ENCODE data around the gene GPER1. TPM values are rescaled to one million over a fixed set of nuclear protein-coding genes. Genes with fewer than 3 reads are reported as not detected.

The GPER1 gene
- total RNA-seq, 1 donor from 2014 or later = 1.5 TPM

DNA sequence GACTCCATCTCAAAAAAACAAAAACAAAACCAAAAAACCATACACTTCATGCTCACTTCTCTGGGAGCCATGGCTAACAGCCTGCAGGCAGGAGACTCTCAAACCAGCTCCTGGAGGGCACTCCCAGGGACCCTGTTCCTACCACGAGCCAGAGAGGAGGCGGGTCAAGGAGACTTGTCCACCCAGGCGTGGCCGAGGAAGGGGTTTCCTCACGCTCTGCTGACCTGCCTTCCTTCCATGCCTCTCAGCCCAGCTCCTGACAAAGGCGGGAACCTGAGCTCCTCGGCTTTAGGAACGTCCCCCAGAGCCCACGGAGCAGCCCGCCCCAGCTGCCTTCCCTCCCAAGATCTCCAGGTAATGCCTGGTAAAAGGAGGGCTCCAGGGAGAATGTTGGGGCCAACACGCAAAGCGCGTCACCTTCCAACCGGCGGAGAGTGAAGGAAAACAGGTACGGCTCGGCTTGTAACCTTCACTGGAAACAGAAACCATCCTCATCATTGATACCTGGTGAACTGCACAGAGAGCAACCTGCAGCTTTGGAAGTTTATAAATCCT, 34.0 kb upstream of the GPER1 start:
- no peak for DNase-seq (ENCODE audit: low read depth in 2 of 2)

DNA sequence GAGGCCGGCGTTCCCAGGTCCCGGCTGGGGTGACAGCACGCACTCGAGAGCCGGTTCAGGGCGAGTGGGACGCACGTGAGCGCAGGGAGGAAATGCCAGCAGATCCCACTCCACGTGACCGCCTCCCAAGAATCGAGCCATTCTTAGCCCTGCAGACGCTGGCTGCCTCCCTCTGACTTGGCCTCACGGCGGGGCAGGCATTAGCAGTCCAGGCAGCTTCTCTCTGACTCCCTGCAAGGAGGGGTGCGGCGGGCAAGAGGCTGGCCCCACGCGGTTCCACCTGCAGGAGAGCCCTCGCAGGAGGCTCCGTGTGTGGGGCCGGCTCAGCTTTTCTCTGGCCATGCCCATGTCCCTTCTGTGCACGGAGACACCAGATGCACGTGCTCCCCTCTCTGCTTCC, 33.5 kb upstream of the GPER1 start:
- no peak for DNase-seq (ENCODE audit: low read depth in 2 of 2)

DNA sequence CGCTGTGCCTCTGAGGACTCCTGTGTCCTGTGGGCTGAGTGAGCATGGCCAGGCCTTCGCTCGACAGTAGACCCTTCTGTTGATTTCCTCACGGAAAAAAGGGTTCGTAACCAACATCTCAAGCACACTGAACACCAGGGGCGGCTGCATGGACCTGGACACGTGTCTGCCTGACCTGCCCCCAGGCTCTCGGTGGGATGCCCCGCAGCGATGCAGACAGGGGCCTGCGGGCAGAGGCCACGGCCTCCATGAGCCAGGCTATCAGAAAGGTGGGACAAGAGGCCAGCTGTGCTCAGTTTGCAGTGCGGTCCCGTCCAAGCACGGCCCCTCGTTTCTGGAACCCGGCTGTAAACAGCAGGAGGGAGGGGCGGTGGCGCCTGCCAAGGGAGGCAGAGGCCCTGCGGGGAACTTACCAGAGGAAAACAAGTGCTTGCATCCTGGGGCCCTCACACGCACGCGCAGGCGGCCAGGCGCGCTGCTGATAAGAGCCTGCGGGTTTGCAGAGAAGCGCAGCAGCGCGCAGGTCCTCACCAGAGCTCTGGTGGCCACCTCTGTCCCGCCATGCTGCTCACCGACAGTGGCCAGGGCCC, 33.0 kb upstream of the GPER1 start:
- DNase-seq (ENCODE audit: low read depth in 2 of 2) = peak; percentile 67 to 89

DNA sequence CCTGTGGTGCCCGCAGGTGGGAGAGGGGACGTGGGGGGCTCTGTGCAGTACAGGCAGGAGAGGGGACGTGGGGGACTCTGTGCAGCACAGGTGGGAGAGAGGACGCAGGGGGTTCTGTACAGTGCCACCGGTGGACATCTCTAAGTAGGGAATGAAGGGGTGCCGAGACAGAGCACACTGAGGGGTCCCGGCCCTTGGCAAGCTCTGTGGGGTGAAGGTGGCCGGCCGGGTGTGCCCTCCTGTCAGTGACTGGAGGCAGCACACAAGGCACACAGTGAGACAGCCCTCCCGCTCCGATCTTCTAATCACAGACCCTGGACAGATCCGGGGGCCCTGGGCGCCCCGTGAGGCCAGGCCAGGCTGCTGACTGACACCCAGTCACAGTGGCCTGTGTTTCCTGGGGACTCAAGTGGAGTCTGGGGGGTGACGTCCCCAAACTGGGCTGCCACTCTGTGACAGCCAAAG, 32.4 kb upstream of the GPER1 start:
- no peak for DNase-seq (ENCODE audit: low read depth in 2 of 2)

DNA sequence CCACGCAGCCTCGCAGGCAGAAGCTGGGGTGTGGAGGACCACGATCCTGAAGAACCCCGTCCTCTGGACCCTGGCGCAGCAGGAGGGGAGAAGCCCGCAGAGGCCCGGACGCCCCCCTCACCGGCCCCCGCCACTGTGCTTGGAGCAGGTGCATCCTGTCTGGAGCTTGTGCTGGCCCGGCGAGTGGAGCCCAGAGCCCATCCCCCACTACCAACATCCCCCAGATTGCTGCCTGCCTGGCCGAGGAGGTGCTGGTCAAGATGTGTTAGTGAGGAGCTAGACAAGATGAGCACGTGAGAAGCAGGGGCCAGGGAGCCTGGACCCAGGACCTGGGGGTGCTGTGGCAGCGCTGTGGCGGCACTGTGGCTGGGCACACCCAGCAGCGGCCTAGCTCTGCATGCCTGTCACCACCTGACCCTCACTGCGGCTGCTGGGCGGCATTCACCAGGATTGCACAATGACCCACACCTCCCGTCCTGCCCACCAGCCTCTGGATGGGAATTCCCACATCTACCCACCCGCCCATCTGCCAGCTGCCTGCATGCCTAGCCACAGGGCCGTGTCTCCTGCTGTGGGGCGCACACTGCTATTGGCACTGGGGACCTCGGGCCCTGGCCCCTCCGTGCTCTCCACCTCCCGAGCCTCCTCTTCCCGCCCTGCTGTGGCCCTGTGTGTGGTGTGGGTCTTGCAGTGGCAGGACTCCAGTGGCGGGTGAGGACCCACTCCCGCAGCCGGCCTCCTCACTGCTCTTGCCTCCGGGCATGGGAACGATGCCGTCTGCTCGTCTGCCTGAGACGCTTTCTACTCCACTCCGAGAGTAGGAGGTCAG, 31.7 kb upstream of the GPER1 start:
- DNase-seq (ENCODE audit: low read depth in 2 of 2) = peak; percentile 79 to 82

DNA sequence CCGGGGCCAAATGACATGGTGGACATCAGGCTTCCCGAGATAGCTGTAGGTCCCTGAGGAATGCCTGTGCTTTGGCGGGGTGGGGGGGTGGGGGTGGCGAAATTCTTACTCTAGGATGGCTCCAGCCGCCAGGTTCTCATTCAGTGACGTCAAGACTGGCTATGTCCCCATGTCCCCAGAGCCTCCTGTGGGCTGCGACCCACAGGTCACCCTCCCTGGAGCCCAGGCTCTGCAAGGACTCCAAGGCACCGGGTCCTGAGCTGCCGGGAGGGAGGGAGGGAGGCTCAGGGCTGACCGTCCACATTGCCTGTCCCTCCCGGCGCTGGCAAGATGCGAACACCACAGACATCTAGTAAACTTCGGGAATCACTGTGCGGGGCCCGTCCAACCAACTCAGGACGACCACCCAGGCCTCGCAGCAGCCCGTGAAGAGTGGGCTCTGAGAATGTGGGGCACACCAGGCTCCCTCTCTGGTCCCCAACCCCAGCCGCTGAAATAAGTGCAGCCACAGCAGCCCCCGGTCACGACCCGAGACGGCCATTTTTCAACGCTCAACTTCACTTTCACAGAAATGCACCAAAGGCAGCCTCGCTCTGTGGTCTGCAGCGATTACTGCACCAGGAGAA, 31.0 kb upstream of the GPER1 start:
- no peak for DNase-seq (ENCODE audit: low read depth in 2 of 2)

DNA sequence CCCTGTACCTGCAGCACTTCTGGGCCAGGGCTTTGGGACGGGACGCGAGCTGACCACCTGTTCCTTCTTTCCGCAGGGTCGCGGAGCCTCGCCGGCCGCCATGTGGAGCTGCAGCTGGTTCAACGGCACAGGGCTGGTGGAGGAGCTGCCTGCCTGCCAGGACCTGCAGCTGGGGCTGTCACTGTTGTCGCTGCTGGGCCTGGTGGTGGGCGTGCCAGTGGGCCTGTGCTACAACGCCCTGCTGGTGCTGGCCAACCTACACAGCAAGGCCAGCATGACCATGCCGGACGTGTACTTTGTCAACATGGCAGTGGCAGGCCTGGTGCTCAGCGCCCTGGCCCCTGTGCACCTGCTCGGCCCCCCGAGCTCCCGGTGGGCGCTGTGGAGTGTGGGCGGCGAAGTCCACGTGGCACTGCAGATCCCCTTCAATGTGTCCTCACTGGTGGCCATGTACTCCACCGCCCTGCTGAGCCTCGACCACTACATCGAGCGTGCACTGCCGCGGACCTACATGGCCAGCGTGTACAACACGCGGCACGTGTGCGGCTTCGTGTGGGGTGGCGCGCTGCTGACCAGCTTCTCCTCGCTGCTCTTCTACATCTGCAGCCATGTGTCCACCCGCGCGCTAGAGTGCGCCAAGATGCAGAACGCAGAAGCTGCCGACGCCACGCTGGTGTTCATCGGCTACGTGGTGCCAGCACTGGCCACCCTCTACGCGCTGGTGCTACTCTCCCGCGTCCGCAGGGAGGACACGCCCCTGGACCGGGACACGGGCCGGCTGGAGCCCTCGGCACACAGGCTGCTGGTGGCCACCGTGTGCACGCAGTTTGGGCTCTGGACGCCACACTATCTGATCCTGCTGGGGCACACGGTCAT, 30.3 kb upstream of the GPER1 start:
- no peak for DNase-seq (ENCODE audit: low read depth in 2 of 2)

DNA sequence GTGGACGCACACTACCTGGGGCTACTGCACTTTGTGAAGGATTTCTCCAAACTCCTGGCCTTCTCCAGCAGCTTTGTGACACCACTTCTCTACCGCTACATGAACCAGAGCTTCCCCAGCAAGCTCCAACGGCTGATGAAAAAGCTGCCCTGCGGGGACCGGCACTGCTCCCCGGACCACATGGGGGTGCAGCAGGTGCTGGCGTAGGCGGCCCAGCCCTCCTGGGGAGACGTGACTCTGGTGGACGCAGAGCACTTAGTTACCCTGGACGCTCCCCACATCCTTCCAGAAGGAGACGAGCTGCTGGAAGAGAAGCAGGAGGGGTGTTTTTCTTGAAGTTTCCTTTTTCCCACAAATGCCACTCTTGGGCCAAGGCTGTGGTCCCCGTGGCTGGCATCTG, 29.6 kb upstream of the GPER1 start:
- DNase-seq (ENCODE audit: low read depth in 2 of 2) = no peak

DNA sequence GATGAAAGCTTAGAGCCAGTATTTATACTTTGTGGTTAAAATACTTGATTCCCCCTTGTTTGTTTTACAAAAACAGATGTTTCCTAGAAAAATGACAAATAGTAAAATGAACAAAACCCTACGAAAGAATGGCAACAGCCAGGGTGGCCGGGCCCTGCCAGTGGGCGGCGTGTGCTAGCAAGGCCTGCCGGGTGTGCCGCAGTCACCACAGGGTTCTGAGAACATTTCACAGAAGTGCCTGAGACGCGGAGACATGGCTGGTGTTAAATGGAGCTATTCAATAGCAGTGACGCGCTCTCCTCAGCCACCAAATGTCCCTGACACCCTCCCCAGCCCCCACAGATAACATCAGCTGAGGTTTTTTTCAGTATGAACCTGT, 29.1 kb upstream of the GPER1 start:
- no peak for DNase-seq (ENCODE audit: low read depth in 2 of 2)

DNA sequence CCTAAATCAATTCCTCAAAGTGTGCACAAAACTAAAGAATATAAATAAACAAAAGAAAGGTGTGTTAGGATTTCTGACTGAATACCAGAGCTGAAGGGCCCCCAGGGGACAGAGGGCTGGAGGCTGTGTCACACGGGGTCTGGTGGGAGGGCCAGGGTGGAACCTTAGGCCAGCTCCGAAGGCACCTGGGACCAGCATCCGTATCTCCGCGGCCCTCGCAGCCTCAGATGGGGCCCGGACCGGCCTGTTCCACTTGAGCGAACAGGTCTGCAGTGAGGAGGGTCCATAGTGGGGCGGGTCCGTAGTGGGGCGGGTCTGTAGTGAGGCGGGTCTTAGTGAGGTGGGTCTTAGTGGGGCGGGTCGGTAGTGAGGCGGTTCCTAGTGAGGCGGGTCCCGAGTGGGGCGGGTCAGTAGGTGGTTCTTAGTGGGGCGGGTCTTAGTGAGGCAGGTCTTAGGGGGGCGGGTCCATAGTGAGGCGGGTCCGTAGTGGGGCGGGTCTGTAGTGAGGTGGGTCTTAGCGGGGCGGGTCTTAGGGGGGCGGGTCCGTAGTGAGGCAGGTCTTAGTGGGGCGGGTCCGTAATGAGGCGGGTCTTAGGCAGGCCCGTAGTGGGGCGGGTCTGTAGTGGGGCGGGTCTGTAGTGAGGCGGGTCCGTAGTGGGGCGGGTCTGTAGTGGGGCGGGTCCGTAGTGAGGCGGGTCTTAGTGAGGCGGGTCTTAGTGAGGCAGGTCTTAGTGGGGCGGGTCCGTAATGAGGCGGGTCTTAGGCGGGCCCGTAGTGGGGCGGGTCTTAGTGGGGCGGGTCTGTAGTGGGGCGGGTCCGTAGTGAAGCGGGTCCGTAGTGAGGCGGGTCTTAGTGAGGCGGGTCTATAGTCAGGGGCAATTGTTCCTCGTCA, 28.5 kb upstream of the GPER1 start:
- DNase-seq (ENCODE audit: low read depth in 2 of 2) = peak; percentile 64 to 86

DNA sequence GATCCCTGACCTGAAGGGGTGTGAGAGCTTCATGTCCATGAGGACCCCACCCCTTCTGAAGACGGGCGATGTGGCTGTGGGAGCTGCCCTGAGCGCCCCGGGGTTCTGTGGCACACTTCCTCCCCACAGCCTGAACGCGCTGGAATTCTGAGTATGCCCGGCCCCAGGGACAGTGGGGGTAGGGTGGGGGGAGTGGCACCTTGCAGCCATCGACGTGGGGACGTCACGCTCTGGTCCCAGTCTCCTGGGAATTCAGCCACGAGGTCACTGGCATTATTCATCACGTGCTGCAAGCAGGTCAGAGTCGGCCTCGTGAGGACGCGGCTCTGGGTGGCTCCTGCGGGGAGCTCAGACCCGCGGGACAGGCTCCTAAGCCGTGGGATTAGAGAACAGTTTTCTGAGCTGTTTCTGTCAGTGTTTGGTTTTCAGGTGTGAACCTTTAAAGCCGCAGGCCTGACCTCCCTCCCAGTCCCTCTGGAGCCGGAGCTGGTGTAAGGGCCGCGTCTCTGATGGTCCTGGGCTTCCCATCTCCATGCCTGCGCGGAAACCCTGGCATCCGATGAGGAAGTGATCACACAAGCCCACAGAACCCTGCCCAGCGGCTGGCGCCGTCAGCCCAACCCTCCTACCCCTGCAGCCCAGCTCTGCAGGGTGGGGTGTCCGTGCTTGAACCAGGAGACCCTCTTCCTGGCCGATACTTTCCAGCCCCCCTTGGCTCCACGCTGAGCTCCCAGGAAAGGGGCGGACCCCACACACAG, 27.4 kb upstream of the GPER1 start:
- peak; percentile 72 to 73 for DNase-seq (ENCODE audit: low read depth in 2 of 2)

DNA sequence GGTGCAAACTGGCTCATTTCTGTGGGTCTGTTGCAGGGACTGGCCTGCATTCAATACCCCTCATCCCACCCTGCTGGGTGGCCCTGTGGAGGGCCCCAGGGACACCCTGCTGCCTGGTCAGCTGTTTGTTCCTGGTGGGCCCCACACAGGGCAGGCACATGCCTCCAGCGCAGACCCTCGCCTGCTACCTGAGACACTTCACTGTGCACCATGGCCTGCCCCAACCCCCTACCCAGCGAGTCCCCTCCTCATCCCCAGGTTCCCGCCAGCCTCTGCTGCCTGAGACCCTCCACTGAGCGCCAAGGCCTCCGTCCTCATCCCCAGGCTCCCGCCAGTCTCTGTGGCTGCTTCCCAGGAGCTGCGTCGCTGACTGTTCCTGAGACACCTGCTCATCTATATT, 26.7 kb upstream of the GPER1 start:
- no peak for DNase-seq (ENCODE audit: low read depth in 2 of 2)

DNA sequence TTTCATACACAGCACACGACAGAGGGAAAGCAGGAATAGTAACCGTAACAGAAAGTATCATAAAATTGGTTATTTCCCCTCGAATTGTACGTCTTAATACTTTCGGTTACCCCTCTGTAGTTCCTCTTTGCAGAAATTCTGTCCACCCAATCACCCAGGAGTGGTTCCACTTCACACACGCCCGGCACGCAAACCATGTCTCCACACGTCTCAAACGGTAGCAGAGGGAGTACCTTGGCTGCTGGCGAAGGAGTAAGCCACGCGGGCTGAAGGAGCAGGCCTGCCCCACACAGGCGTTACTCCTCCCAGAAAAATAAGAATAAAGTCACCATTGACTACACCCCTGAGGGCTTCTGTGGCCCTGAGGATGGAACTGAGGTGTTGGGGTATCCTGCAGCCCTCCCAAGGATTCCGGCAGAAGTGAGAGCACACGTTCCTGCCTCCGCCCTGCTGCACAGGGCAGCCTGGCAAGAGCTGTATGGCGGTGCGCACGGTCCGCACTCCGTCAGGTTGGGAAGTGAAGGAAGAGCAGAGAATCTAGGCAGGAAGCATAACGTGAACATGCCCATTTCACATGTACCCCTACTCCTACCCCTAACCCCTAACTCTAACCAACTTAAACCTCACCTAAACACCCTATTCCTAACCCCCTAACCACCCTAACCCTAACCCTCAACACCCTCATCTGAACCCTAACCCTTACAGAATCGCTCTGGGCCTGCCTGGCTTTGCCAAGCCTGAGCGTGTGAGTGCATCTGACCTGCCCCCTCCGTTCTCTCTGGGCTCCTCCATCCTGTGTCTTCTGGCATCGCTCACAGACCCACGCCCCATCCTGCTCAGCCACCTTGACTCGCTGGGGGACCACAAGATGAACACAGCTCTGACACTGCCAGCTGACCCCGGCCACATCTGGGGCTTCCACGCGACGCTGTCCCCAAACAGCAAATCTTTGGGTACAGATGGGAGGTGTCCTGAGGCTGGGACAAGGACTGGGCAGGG, 25.3 kb upstream of the GPER1 start:
- DNase-seq (ENCODE audit: low read depth in 2 of 2) = no peak

DNA sequence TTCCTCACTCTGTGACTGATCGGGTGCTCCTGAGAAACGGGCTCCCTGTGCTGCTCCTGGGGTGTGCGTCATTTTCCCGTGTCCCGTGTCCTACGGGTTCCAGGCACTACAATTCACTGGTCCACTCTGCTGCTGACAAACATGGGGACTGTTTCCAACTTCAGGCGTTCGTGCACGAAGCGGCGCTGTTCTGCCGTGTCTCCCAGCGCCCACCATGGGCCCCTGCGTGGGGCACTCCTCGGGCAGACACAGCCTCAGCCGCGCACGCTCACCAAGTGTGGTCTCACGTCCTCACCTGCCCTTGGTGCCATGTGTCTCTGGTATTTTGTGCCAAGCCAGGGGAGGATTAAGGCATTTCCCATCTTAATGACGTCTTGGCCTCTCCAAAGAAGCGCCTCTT, 24.6 kb upstream of the GPER1 start:
- no peak for DNase-seq (ENCODE audit: low read depth in 2 of 2)

DNA sequence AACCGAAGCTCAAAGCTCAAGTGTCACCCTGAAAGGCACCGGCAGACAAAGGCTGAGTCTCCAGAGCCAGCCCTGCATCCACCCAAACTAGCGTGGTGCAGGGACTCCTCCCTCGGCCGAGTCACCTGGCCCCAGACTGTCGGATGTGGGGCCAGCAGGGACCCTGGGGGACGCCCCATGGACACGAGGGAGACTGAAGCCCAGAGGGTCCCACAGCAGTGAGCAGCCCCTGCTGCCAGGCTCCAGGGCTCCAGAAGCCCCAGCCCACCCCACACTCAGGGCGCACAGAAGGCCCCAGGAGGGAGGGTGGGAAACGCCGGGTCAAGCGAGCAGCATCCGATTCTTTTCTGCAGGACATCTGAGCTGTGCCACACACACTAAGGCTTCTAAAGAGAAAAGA, 23.3 kb upstream of the GPER1 start:
- no peak for DNase-seq (ENCODE audit: low read depth in 2 of 2)

DNA sequence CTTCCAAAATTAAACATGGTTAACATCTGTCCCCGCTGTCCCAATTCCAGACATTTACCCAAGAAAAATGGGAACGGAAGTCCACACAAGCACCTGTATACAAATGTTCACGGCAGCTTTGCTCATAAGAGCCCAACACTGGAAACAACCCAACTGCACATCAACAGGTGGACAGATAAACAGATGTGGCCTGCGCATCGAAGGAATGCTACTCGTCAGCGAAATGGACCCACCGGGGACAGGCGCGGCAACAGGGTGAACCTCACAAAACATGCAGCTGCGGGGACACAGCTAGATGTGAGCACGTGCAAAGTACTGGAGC, 22.7 kb upstream of the GPER1 start:
- no peak for DNase-seq (ENCODE audit: low read depth in 2 of 2)

DNA sequence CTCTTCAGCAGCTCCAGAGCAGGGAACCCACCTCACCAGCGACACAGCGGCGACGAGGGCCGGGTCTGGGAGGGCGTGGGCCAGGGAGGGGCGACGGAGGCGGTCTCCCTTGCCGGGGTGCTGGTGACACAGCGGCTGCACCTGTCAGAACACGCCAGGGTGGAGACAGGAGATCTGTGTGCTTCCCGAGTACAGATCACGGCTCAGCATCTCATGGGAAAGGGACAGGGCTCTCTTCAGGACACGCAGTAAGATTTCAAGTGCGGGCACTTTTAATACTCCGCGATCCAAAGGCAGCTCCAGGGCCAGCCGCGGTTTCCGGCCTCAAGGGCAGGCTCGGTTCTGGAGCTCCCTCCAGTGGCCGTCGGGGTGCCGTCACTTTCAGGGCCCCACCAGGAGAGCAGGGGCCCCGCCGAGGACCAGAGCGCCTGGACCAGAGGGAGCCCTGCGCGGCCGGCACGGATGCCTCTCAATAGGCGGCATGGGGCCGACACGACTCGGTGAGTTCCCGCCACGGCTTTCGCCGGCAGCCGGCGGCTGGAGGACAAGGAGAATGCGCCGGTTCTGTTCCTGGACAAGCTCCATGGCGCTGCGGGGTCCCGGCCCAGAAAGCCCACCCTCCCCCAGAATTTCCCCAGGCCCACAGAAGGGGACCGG, 22.2 kb upstream of the GPER1 start:
- DNase-seq (ENCODE audit: low read depth in 2 of 2) = peak in 1 of 2 donors; percentile 75

DNA sequence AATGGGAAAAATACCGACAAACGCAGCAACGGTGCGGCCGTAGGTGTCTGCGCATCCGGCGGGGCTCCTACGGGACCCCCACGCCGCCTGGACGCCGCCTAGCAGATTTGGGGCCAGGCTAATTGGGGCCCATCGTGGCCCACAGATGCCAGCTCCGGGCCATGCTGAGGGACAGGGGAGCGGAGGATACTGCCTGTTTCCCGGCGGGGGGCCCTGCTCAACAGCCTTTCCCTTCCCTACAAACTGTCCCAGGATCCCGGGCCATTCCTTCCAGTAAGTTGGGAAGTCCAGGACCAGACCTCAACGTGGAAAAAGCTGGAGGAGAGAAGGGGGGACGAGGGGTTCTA, 21.7 kb upstream of the GPER1 start:
- no peak for DNase-seq (ENCODE audit: low read depth in 2 of 2)
